ENCODE measurements around the gene PPP1R26. TPM values are rescaled to one million over a fixed set of nuclear protein-coding genes. Genes with fewer than 3 reads are reported as not detected.

The PPP1R26 gene
- total and polyA plus RNA-seq, 9 of the 15 experiments (the other 6 are each of a cell fraction or from before 2014, with no cell fraction given), result 0.77 to 26.8 (median 9.3) TPM

- TF ChIP-seq TBP (optimal IDR thresholded peaks at IDR 0.05; ENCODE audit: low read depth, low read length) (peak; percentile 47), CBX3 (IDR thresholded peaks at IDR 0.05; ENCODE audit: borderline replicate concordance in 1 of 2, low read length in 2 of 2) (no peak), MYC (IDR thresholded peaks at IDR 0.05; ENCODE audit: low read depth, low read length) (peak; percentile 51; the same call in 1 of the 2 replicates), MYC (CRISPR knock-in tag; IDR thresholded peaks at IDR 0.05; ENCODE audit: borderline replicate concordance, low read depth) (no peak), ILK (tag; IDR thresholded peaks at IDR 0.05; ENCODE audit: borderline replicate concordance, low read depth) (no peak), CUX1 (CRISPR knock-in tag; IDR thresholded peaks at IDR 0.05) (no peak), HDAC2 (IDR thresholded peaks at IDR 0.05) (0 out of 2 replicates have a peak, but pooled peaks have one; percentile 50), NEUROD1 (IDR thresholded peaks at IDR 0.05; ENCODE audit: borderline replicate concordance, low read depth, low read length, partially characterized antibody) (peak; percentile 86), RBM39 (optimal IDR thresholded peaks at IDR 0.05; ENCODE audit: low read depth, low read length) (no peak), TRIM24 (IDR thresholded peaks at IDR 0.05) (no peak), GABPA (tag; conservative IDR thresholded peaks at IDR 0.05; ENCODE audit: low read depth) (no peak)
- TF ChIP-seq, protein P1, sequence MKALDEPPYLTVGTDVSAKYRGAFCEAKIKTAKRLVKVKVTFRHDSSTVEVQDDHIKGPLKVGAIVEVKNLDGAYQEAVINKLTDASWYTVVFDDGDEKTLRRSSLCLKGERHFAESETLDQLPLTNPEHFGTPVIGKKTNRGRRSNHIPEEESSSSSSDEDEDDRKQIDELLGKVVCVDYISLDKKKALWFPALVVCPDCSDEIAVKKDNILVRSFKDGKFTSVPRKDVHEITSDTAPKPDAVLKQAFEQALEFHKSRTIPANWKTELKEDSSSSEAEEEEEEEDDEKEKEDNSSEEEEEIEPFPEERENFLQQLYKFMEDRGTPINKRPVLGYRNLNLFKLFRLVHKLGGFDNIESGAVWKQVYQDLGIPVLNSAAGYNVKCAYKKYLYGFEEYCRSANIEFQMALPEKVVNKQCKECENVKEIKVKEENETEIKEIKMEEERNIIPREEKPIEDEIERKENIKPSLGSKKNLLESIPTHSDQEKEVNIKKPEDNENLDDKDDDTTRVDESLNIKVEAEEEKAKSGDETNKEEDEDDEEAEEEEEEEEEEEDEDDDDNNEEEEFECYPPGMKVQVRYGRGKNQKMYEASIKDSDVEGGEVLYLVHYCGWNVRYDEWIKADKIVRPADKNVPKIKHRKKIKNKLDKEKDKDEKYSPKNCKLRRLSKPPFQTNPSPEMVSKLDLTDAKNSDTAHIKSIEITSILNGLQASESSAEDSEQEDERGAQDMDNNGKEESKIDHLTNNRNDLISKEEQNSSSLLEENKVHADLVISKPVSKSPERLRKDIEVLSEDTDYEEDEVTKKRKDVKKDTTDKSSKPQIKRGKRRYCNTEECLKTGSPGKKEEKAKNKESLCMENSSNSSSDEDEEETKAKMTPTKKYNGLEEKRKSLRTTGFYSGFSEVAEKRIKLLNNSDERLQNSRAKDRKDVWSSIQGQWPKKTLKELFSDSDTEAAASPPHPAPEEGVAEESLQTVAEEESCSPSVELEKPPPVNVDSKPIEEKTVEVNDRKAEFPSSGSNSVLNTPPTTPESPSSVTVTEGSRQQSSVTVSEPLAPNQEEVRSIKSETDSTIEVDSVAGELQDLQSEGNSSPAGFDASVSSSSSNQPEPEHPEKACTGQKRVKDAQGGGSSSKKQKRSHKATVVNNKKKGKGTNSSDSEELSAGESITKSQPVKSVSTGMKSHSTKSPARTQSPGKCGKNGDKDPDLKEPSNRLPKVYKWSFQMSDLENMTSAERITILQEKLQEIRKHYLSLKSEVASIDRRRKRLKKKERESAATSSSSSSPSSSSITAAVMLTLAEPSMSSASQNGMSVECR (CRISPR knock-in tag; IDR thresholded peaks at IDR 0.05), result peak; percentile 99
- TF ChIP-seq, protein P2, sequence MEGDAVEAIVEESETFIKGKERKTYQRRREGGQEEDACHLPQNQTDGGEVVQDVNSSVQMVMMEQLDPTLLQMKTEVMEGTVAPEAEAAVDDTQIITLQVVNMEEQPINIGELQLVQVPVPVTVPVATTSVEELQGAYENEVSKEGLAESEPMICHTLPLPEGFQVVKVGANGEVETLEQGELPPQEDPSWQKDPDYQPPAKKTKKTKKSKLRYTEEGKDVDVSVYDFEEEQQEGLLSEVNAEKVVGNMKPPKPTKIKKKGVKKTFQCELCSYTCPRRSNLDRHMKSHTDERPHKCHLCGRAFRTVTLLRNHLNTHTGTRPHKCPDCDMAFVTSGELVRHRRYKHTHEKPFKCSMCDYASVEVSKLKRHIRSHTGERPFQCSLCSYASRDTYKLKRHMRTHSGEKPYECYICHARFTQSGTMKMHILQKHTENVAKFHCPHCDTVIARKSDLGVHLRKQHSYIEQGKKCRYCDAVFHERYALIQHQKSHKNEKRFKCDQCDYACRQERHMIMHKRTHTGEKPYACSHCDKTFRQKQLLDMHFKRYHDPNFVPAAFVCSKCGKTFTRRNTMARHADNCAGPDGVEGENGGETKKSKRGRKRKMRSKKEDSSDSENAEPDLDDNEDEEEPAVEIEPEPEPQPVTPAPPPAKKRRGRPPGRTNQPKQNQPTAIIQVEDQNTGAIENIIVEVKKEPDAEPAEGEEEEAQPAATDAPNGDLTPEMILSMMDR (IDR thresholded peaks at IDR 0.05 in 2 of 3, conservative IDR thresholded peaks at IDR 0.05 in 1 of 3; ENCODE audit: insufficient read depth in 2 of 3, low read depth in 1 of 3, low read length in 3 of 3), result peak in 2 of 3 experiments; percentile 25 to 39; a peak in 3 of 6 replicates
These were observed 19.9 kb downstream of the PPP1R26 start (continued) for GRCh38 chr9:135499326-135500070.

Measured in K562 (cell line).